Mesothelial cell of epicardium (in vitro differentiated cells): Measurements from ENCODE around the gene RALGPS2. TPM values are rescaled to one million over a fixed set of nuclear protein-coding genes. Genes with fewer than 3 reads are reported as not detected.

Source experiments
- DNase-seq, 2 experiments: peaks; one replicate each; pipeline ENCODE4 v3.0.0; 2021; ENCODE audit warnings: low spot score in 2 of 2; ENCODE audit not compliant: unreplicated experiment in 2 of 2
- H3K27ac Mint-ChIP-seq: 2 replicates; pipeline ENCODE4 v1.8.0; 2021; ENCODE audit warnings: mixed read lengths
- H3K27me3 Mint-ChIP-seq: 2 replicates; pipeline ENCODE4 v1.8.0; 2021; ENCODE audit warnings: low read depth, mixed read lengths
- H3K36me3 Mint-ChIP-seq: 2 replicates; pipeline ENCODE4 v1.8.0; 2021; ENCODE audit warnings: mixed read lengths
- H3K4me1 Mint-ChIP-seq: 2 replicates; pipeline ENCODE4 v1.8.0; 2021; ENCODE audit warnings: mixed read lengths
- H3K4me3 Mint-ChIP-seq: 2 replicates; pipeline ENCODE4 v1.8.0; 2021; ENCODE audit warnings: mild to moderate bottlenecking, moderate library complexity, mixed read lengths
- H3K9me3 Mint-ChIP-seq: 2 replicates; pipeline ENCODE4 v1.8.0; 2021; ENCODE audit warnings: mixed read lengths
- CTCF ChIP-seq: fragments of 200-600 bp; sonication (generic); IDR thresholded peaks from one replicate; pipeline ENCODE4 v1.5.0; 2021; ENCODE audit warnings: antibody characterized with exemption; ENCODE audit not compliant: unreplicated experiment
- total RNA-seq: library from RNA; stranded (reverse); gene quantifications from 3 replicates; pipeline ENCODE4 v1.2.1, GENCODE V29; 2021

The RALGPS2 gene
- total RNA-seq, 1 donor from 2014 or later, result 50.9 TPM

- no peak for TF ChIP-seq CTCF
- H3K27me3 Mint-ChIP-seq, result no peaks in the 10 kb centered on the region
- H3K36me3 Mint-ChIP-seq, result no peaks in the 10 kb centered on the region
- H3K4me3 Mint-ChIP-seq, result no peak overlapping the region
- peaks cover 56% of the 10 kb centered on the region for H3K4me1 Mint-ChIP-seq
- no peak for DNase-seq
- no peak overlapping the region for H3K27ac Mint-ChIP-seq
- H3K9me3 Mint-ChIP-seq, result no peaks in the 10 kb centered on the region
Observed at GRCh38 chr1:178933709-178934490, 208.9 kb downstream of the RALGPS2 start.

GRCh38 chr1:178934546-178934945, 209.5 kb downstream of the RALGPS2 start:
- H3K36me3 Mint-ChIP-seq, result no peaks in the 10 kb centered on the region
- H3K4me1 Mint-ChIP-seq, result peaks cover 59% of the 10 kb centered on the region
- H3K27me3 Mint-ChIP-seq, result no peaks in the 10 kb centered on the region
- H3K9me3 Mint-ChIP-seq, result no peaks in the 10 kb centered on the region
- no peak overlapping the region for H3K27ac Mint-ChIP-seq
- TF ChIP-seq CTCF, result no peak
- no peak for DNase-seq
- no peak overlapping the region for H3K4me3 Mint-ChIP-seq

- TF ChIP-seq CTCF, result no peak
- no peak for DNase-seq
- Mint-ChIP-seq H3K4me1 (peaks cover 68% of the 10 kb centered on the region), H3K27ac (no peak overlapping the region), H3K36me3 (no peaks in the 10 kb centered on the region), H3K9me3 (no peaks in the 10 kb centered on the region), H3K27me3 (no peaks in the 10 kb centered on the region), H3K4me3 (no peak overlapping the region)
Observed at GRCh38 chr1:178935610-178936009, 210.6 kb downstream of the RALGPS2 start.

GRCh38 chr1:178937695-178938094, 212.7 kb downstream of the RALGPS2 start:
- H3K9me3 Mint-ChIP-seq, result no peaks in the 10 kb centered on the region
- H3K4me1 Mint-ChIP-seq, result peaks cover 62% of the 10 kb centered on the region
- H3K27ac Mint-ChIP-seq, result peak overlapping the region; percentile 84
- DNase-seq, result no peak
- no peaks in the 10 kb centered on the region for H3K27me3 Mint-ChIP-seq
- no peak for TF ChIP-seq CTCF
- no peaks in the 10 kb centered on the region for H3K36me3 Mint-ChIP-seq
- H3K4me3 Mint-ChIP-seq, result no peak overlapping the region

GRCh38 chr1:178938101-178938958, 213.3 kb downstream of the RALGPS2 start:
- no peak for TF ChIP-seq CTCF
- peaks cover 56% of the 10 kb centered on the region for H3K4me1 Mint-ChIP-seq
- H3K27me3 Mint-ChIP-seq, result no peaks in the 10 kb centered on the region
- no peaks in the 10 kb centered on the region for H3K9me3 Mint-ChIP-seq
- H3K36me3 Mint-ChIP-seq, result no peaks in the 10 kb centered on the region
- H3K4me3 Mint-ChIP-seq, result no peak overlapping the region
- no peak for DNase-seq
- peak overlapping the region; percentile 84 for H3K27ac Mint-ChIP-seq
